Measurements from ENCODE around the gene AKR1C3.
"Not testable (repeated sequence)": the region's sequence is repeated elsewhere in the genome, so short reads cannot be mapped to it uniquely, and the experiment has no call there.

AKR1C3 gene

GRCh38 chr10:5088703-5089261 is 5.4 kb upstream of the AKR1C3 start:
- Histone ChIP-seq H3K36me3 (ENCODE audit: control insufficient read depth in 5 of 5, insufficient read depth in 5 of 5, low read length in 5 of 5) (no peaks in the 10 kb centered on the region), H3K27ac (ENCODE audit: low read depth, low read length) (no peak overlapping the region), H3K4me3 (ENCODE audit: low read depth in 1 of 5, low read length in 5 of 5) (no peak overlapping the region)

DNA sequence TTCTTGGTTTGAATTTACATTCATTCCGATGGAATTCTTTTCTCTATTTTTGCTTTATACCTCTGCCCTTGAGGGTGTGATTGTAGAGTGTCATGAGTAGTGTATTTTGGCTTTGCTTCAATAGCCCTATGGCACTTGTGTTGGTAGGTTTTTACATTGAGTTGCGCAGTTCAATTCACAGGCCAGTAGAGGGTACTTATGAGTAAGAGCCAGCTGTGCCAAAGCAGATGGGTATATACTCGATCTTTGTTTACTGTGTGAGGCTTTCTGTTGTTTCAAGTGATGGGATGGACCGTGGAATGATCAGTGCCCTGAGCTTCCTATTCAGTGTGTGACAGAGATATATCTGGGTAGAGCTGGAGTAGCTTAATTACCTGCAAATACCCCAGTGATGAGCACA is 4.3 kb upstream of the AKR1C3 start:
- peaks cover 0 to 17% (median 3%) of the 10 kb centered on the region in 5 donors for H3K4me1 ChIP-seq (ENCODE audit: control insufficient read depth in 5 of 5, insufficient read depth in 5 of 5, low read length in 5 of 5)
- no peak overlapping the region for H3K4me3 ChIP-seq (ENCODE audit: low read depth in 1 of 5, low read length in 5 of 5)
- H3K36me3 ChIP-seq (ENCODE audit: control insufficient read depth in 5 of 5, insufficient read depth in 5 of 5, low read length in 5 of 5) = no peaks in the 10 kb centered on the region
- H3K27me3 ChIP-seq (ENCODE audit: control insufficient read depth in 5 of 5, insufficient read depth in 4 of 5, low read length in 5 of 5) = no peaks in the 10 kb centered on the region
- no peak overlapping the region for H3K9ac ChIP-seq (ENCODE audit: low read length in 5 of 5)
- peaks cover 0 to 5% (median 0%) of the 10 kb centered on the region in 5 donors for H3K9me3 ChIP-seq (ENCODE audit: control insufficient read depth in 5 of 5, low read length in 5 of 5)
- no peak overlapping the region for H3K27ac ChIP-seq (ENCODE audit: low read depth, low read length)

More at GRCh38 chr10:5088703-5089261, 5.4 kb upstream of the AKR1C3 start:
- Histone ChIP-seq H3K9me3 (ENCODE audit: control insufficient read depth in 5 of 5, low read length in 5 of 5) (peaks cover 0 to 5% (median 0%) of the 10 kb centered on the region in 5 donors), H3K9ac (ENCODE audit: low read length in 5 of 5) (no peak overlapping the region), H3K27me3 (ENCODE audit: control insufficient read depth in 5 of 5, insufficient read depth in 4 of 5, low read length in 5 of 5) (no peaks in the 10 kb centered on the region), H3K4me1 (ENCODE audit: control insufficient read depth in 5 of 5, insufficient read depth in 5 of 5, low read length in 5 of 5) (peaks cover 0 to 12% (median 3%) of the 10 kb centered on the region in 5 donors)

DNA sequence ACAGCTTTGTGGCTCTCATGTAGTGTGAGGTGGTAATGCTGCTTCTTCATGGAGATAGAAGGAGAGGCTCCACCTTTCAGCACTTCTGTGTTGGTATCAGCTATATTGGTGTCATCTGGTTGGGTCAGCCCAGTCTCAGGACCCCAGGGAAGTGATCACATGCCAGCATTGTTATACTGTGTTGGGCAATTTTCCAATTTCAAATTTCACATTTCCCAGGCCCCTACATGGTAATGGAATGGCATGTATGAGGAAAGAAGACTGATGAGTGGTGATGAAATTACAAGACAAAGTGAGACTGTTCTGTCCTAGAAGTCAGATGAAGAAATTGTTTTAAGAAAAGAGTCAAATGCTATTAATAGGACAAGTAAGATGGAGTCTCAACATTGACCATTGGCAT is 3.7 kb upstream of the AKR1C3 start:
- Histone ChIP-seq H3K4me3 (ENCODE audit: low read depth in 1 of 5, low read length in 5 of 5) (no peak overlapping the region), H3K4me1 (ENCODE audit: control insufficient read depth in 5 of 5, insufficient read depth in 5 of 5, low read length in 5 of 5) (peaks cover 0 to 17% (median 4%) of the 10 kb centered on the region in 5 donors), H3K36me3 (ENCODE audit: control insufficient read depth in 5 of 5, insufficient read depth in 5 of 5, low read length in 5 of 5) (no peaks in the 10 kb centered on the region), H3K9ac (ENCODE audit: low read length in 5 of 5) (no peak overlapping the region), H3K9me3 (ENCODE audit: control insufficient read depth in 5 of 5, low read length in 5 of 5) (peaks cover 0 to 5% (median 0%) of the 10 kb centered on the region in 5 donors), H3K27me3 (ENCODE audit: control insufficient read depth in 5 of 5, insufficient read depth in 4 of 5, low read length in 5 of 5) (no peaks in the 10 kb centered on the region), H3K27ac (ENCODE audit: low read depth, low read length) (no peak overlapping the region)

GRCh38 chr10:5091196-5091595 is 3.0 kb upstream of the AKR1C3 start:
- H3K4me3 ChIP-seq (ENCODE audit: low read depth in 1 of 5, low read length in 5 of 5) = no peak overlapping the region
- H3K9ac ChIP-seq (ENCODE audit: low read length in 5 of 5) = no peak overlapping the region
- peaks cover 0 to 22% (median 10%) of the 10 kb centered on the region in 5 donors for H3K4me1 ChIP-seq (ENCODE audit: control insufficient read depth in 5 of 5, insufficient read depth in 5 of 5, low read length in 5 of 5)

GRCh38 chr10:5092375-5092774 is 1.8 kb upstream of the AKR1C3 start:
- Histone ChIP-seq H3K27ac (ENCODE audit: low read depth, low read length) (no peak overlapping the region), H3K9me3 (ENCODE audit: control insufficient read depth in 5 of 5, low read length in 5 of 5) (peaks cover 0 to 5% (median 0%) of the 10 kb centered on the region in 5 donors), H3K4me1 (ENCODE audit: control insufficient read depth in 5 of 5, insufficient read depth in 5 of 5, low read length in 5 of 5) (peaks cover 0 to 34% (median 21%) of the 10 kb centered on the region in 5 donors), H3K9ac (ENCODE audit: low read length in 5 of 5) (no peak overlapping the region), H3K4me3 (ENCODE audit: low read depth in 1 of 5, low read length in 5 of 5) (no peak overlapping the region), H3K36me3 (ENCODE audit: control insufficient read depth in 5 of 5, insufficient read depth in 5 of 5, low read length in 5 of 5) (peaks cover 0 to 6% (median 4%) of the 10 kb centered on the region in 5 donors), H3K27me3 (ENCODE audit: control insufficient read depth in 5 of 5, insufficient read depth in 4 of 5, low read length in 5 of 5) (no peaks in the 10 kb centered on the region)

More at GRCh38 chr10:5091196-5091595, 3.0 kb upstream of the AKR1C3 start:
- Histone ChIP-seq H3K27me3 (ENCODE audit: control insufficient read depth in 5 of 5, insufficient read depth in 4 of 5, low read length in 5 of 5) (no peaks in the 10 kb centered on the region), H3K36me3 (ENCODE audit: control insufficient read depth in 5 of 5, insufficient read depth in 5 of 5, low read length in 5 of 5) (no peaks in the 10 kb centered on the region), H3K9me3 (ENCODE audit: control insufficient read depth in 5 of 5, low read length in 5 of 5) (peaks cover 0 to 5% (median 0%) of the 10 kb centered on the region in 5 donors), H3K27ac (ENCODE audit: low read depth, low read length) (no peak overlapping the region)

GRCh38 chr10:5092848-5093790 is 1.1 kb upstream of the AKR1C3 start:
- Histone ChIP-seq H3K4me3 (ENCODE audit: low read depth in 1 of 5, low read length in 5 of 5) (no peak overlapping the region), H3K27ac (ENCODE audit: low read depth, low read length) (no peak overlapping the region), H3K27me3 (ENCODE audit: control insufficient read depth in 5 of 5, insufficient read depth in 4 of 5, low read length in 5 of 5) (no peaks in the 10 kb centered on the region), H3K9ac (ENCODE audit: low read length in 5 of 5) (no peak overlapping the region), H3K9me3 (ENCODE audit: control insufficient read depth in 5 of 5, low read length in 5 of 5) (peaks cover 0 to 5% (median 0%) of the 10 kb centered on the region in 5 donors), H3K36me3 (ENCODE audit: control insufficient read depth in 5 of 5, insufficient read depth in 5 of 5, low read length in 5 of 5) (peaks cover 6 to 14% (median 10%) of the 10 kb centered on the region in 5 donors), H3K4me1 (ENCODE audit: control insufficient read depth in 5 of 5, insufficient read depth in 5 of 5, low read length in 5 of 5) (peaks cover 0 to 41% (median 27%) of the 10 kb centered on the region in 5 donors)

- H3K36me3 ChIP-seq (ENCODE audit: control insufficient read depth in 5 of 5, insufficient read depth in 5 of 5, low read length in 5 of 5) = peaks cover 28 to 35% (median 32%) of the 10 kb centered on the region in 5 donors
- peak overlapping the region in 4 of 5 donors; percentile 70 to 90 (median 72) for H3K9ac ChIP-seq (ENCODE audit: low read length in 5 of 5)
- H3K27ac ChIP-seq (ENCODE audit: low read depth, low read length) = peak overlapping the region; percentile 84
- H3K4me1 ChIP-seq (ENCODE audit: control insufficient read depth in 5 of 5, insufficient read depth in 5 of 5, low read length in 5 of 5) = peaks cover 0 to 57% (median 39%) of the 10 kb centered on the region in 5 donors
- H3K27me3 ChIP-seq (ENCODE audit: control insufficient read depth in 5 of 5, insufficient read depth in 4 of 5, low read length in 5 of 5) = no peaks in the 10 kb centered on the region
- H3K4me3 ChIP-seq (ENCODE audit: low read depth in 1 of 5, low read length in 5 of 5) = peak overlapping the region; percentile 67 to 94 (median 81)
- H3K9me3 ChIP-seq (ENCODE audit: control insufficient read depth in 5 of 5, low read length in 5 of 5) = no peaks in the 10 kb centered on the region
Measured at GRCh38 chr10:5095687-5096086, 1.5 kb downstream of the AKR1C3 start.

- no peaks in the 10 kb centered on the region for H3K9me3 ChIP-seq (ENCODE audit: control insufficient read depth in 5 of 5, low read length in 5 of 5)
- H3K27me3 ChIP-seq (ENCODE audit: control insufficient read depth in 5 of 5, insufficient read depth in 4 of 5, low read length in 5 of 5) = no peaks in the 10 kb centered on the region
- H3K36me3 ChIP-seq (ENCODE audit: control insufficient read depth in 5 of 5, insufficient read depth in 5 of 5, low read length in 5 of 5) = peaks cover 28 to 39% (median 35%) of the 10 kb centered on the region in 5 donors
- peak overlapping the region in 4 of 5 donors; percentile 70 to 90 (median 72) for H3K9ac ChIP-seq (ENCODE audit: low read length in 5 of 5)
- peaks cover 0 to 61% (median 39%) of the 10 kb centered on the region in 5 donors for H3K4me1 ChIP-seq (ENCODE audit: control insufficient read depth in 5 of 5, insufficient read depth in 5 of 5, low read length in 5 of 5)
- H3K27ac ChIP-seq (ENCODE audit: low read depth, low read length) = peak overlapping the region; percentile 84
- H3K4me3 ChIP-seq (ENCODE audit: low read depth in 1 of 5, low read length in 5 of 5) = peak overlapping the region; percentile 67 to 94 (median 81)
Measured at GRCh38 chr10:5096108-5096507, 1.9 kb downstream of the AKR1C3 start.

- not testable (repeated sequence) for H3K27ac ChIP-seq (ENCODE audit: low read depth, low read length); H3K9me3 ChIP-seq (ENCODE audit: control insufficient read depth in 5 of 5, low read length in 5 of 5); H3K27me3 ChIP-seq (ENCODE audit: control insufficient read depth in 5 of 5, insufficient read depth in 4 of 5, low read length in 5 of 5); H3K9ac ChIP-seq (ENCODE audit: low read length in 5 of 5); H3K4me3 ChIP-seq (ENCODE audit: low read depth in 1 of 5, low read length in 5 of 5)
- H3K4me1 ChIP-seq (ENCODE audit: control insufficient read depth in 5 of 5, insufficient read depth in 5 of 5, low read length in 5 of 5) = peaks cover 0 to 65% (median 29%) of the 10 kb centered on the region in 5 donors
- H3K36me3 ChIP-seq (ENCODE audit: control insufficient read depth in 5 of 5, insufficient read depth in 5 of 5, low read length in 5 of 5) = peaks cover 61 to 76% (median 73%) of the 10 kb centered on the region in 5 donors
Measured at GRCh38 chr10:5102479-5102878, 8.3 kb downstream of the AKR1C3 start.

DNA sequence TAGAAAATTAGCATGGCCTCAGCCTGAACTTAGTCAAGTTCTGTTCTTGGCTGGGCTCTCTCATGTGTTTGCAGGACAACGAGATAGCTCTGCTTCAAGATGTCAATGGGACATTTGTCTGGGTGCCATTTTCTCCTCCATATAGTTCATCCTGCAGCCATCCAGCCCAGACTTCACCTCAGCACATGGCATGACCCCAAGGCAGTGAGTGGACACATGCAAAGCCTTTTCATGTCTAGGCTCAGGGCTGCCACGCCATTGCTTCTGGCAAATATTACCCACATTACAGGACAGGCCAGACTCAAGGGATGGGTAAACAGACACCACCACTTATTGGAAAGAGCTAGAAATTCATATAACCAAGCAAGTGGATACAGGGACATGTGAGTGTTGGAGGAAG is 9.3 kb downstream of the AKR1C3 start:
- peaks cover 55 to 75% (median 71%) of the 10 kb centered on the region in 5 donors for H3K36me3 ChIP-seq (ENCODE audit: control insufficient read depth in 5 of 5, insufficient read depth in 5 of 5, low read length in 5 of 5)
- no peaks in the 10 kb centered on the region for H3K27me3 ChIP-seq (ENCODE audit: control insufficient read depth in 5 of 5, insufficient read depth in 4 of 5, low read length in 5 of 5)
- H3K9me3 ChIP-seq (ENCODE audit: control insufficient read depth in 5 of 5, low read length in 5 of 5) = no peaks in the 10 kb centered on the region

More for the DNA sequence above, 9.3 kb downstream of the AKR1C3 start:
- Histone ChIP-seq H3K27ac (ENCODE audit: low read depth, low read length) (peak overlapping the region; percentile 3), H3K4me1 (ENCODE audit: control insufficient read depth in 5 of 5, insufficient read depth in 5 of 5, low read length in 5 of 5) (peaks cover 0 to 55% (median 21%) of the 10 kb centered on the region in 5 donors), H3K4me3 (ENCODE audit: low read depth in 1 of 5, low read length in 5 of 5) (no peak overlapping the region), H3K9ac (ENCODE audit: low read length in 5 of 5) (no peak overlapping the region)
